Fibroblast of lung (primary cell): ENCODE measurements around the gene BLID. TPM values are rescaled to one million over a fixed set of nuclear protein-coding genes. Genes with fewer than 3 reads are reported as not detected.

Experiments
- DNase-seq, 2 donors: peaks; one replicate each; pipeline versions ENCODE4 v3.0.0 to v3.0.0-alpha.2; 2010; ENCODE audit warnings: low read depth in 2 of 2
- H2AFZ ChIP-seq: 2 replicates; pipeline ENCODE4 v1.5.1; 2012; ENCODE audit warnings: low read length, control low read depth, inconsistent platforms
- H3K27ac ChIP-seq: 2 replicates; pipeline ENCODE4 v1.5.1; 2011; ENCODE audit warnings: low read length, control low read depth; ENCODE audit not compliant: insufficient read depth
- H3K27me3 ChIP-seq: 2 replicates; pipeline ENCODE4 v1.5.1; 2011; ENCODE audit warnings: mild to moderate bottlenecking, low read length; ENCODE audit not compliant: control insufficient read depth, insufficient read depth
- H3K36me3 ChIP-seq: 2 replicates; pipeline ENCODE4 v1.5.1; 2011; ENCODE audit warnings: low read length; ENCODE audit not compliant: control insufficient read depth, insufficient read depth
- H3K4me1 ChIP-seq: 2 replicates; pipeline ENCODE4 v1.5.1; 2011; ENCODE audit warnings: low read length; ENCODE audit not compliant: control insufficient read depth, insufficient read depth; ENCODE audit errors: extremely low read depth
- H3K4me2 ChIP-seq: 2 replicates; pipeline ENCODE4 v1.5.1; 2011; ENCODE audit warnings: low read length, control low read depth; ENCODE audit not compliant: insufficient read depth; ENCODE audit errors: extremely low read depth
- H3K4me3 ChIP-seq, 4 experiments: fragments of 200-600 bp in 1 of 4; sonication (generic) in 1 of 4; replicated peaks in 1 of 4; 2 replicates each; pipeline ENCODE4 v1.5.1; 2011 to 2016; ENCODE audit warnings: low read length in 4 of 4, low read depth in 3 of 4, mild to moderate bottlenecking in 3 of 4, control low read depth in 2 of 4, inconsistent platforms in 1 of 4, mixed read lengths in 1 of 4; ENCODE audit not compliant: insufficient read depth in 1 of 4; ENCODE audit errors: control extremely low read depth in 1 of 4
- H3K79me2 ChIP-seq: 2 replicates; pipeline ENCODE4 v1.5.1; 2012; ENCODE audit warnings: mild to moderate bottlenecking, low read length, inconsistent platforms; ENCODE audit not compliant: control insufficient read depth, insufficient read depth
- H3K9ac ChIP-seq: 2 replicates; pipeline ENCODE4 v1.5.1; 2011; ENCODE audit warnings: mild to moderate bottlenecking, low read length, control low read depth; ENCODE audit not compliant: insufficient read depth
- H3K9me3 ChIP-seq: 2 replicates; pipeline ENCODE4 v1.5.1; 2012; ENCODE audit warnings: low read depth, low read length; ENCODE audit not compliant: control insufficient read depth, insufficient read depth
- H4K20me1 ChIP-seq: 2 replicates; pipeline ENCODE4 v1.5.1; 2011; ENCODE audit warnings: low read length; ENCODE audit not compliant: control insufficient read depth, insufficient read depth; ENCODE audit errors: extremely low read depth
- CTCF ChIP-seq, 2 donors: IDR thresholded peaks in 1 of 2; conservative IDR thresholded peaks in 1 of 2; 1 replicate in 1 of 2; 2 replicates in 1 of 2; pipeline ENCODE4 v1.5.1; 2011 to 2012; ENCODE audit warnings: low read length in 2 of 2, control low read depth in 1 of 2, inconsistent platforms in 1 of 2, low read depth in 1 of 2, mild to moderate bottlenecking in 1 of 2
- EZH2 ChIP-seq: IDR thresholded peaks from 2 replicates; pipeline ENCODE4 v1.5.1; 2012; ENCODE audit warnings: low read length, control low read depth, mild to moderate bottlenecking; ENCODE audit errors: missing control alignments
- polyA plus RNA-seq, 2 donors: library from polyadenylated mRNA; depleted of rRNA in 1 of 2; stranded (reverse) in 1 of 2; unstranded in 1 of 2; fragments of >200 nt; gene quantifications; 2 replicates each; pipeline ENCODE4 v1.2.1, GENCODE V29; 2011 to 2012; ENCODE audit warnings: missing spikeins in 1 of 2
- total RNA-seq: library from RNA; depleted of rRNA; stranded (reverse); fragments of >200 nt; gene quantifications from 2 replicates; pipeline ENCODE4 v1.2.1, GENCODE V29; 2014

BLID gene
- total and polyA plus RNA-seq, 2 donors (not counting 1 experiment from before 2014, with no cell fraction given) = 0.32 to 7.9 TPM

- Histone ChIP-seq H3K9me3 (no peaks in the 10 kb centered on the region), H3K9ac (no peak overlapping the region), H4K20me1 (no peaks in the 10 kb centered on the region), H3K36me3 (peaks cover 9% of the 10 kb centered on the region), H3K4me3 (no peak overlapping the region), H3K4me2 (no peak overlapping the region), H3K27me3 (no peaks in the 10 kb centered on the region), H3K79me2 (peaks cover 98% of the 10 kb centered on the region), H3K4me1 (peaks cover 21% of the 10 kb centered on the region), H3K27ac (peak overlapping the region; percentile 21), H2AFZ (no peak overlapping the region)
- DNase-seq = peak in 1 of 2 donors; percentile 83
- TF ChIP-seq EZH2 = no peak
- no peak for TF ChIP-seq CTCF (conservative IDR thresholded peaks at IDR 0.05 in 1 of 2, IDR thresholded peaks at IDR 0.05 in 1 of 2; ENCODE audit: low read depth in 1 of 2, low read length in 2 of 2)
Observed at GRCh38 chr11:122146475-122146874, 30.5 kb upstream of the BLID start.

- peak in 1 of 2 donors; percentile 73 for DNase-seq
- Histone ChIP-seq H3K4me2 (no peak overlapping the region), H3K27ac (peak overlapping the region; percentile 16), H3K9me3 (no peaks in the 10 kb centered on the region), H2AFZ (no peak overlapping the region), H3K36me3 (peaks cover 9% of the 10 kb centered on the region), H3K27me3 (no peaks in the 10 kb centered on the region), H3K4me1 (peaks cover 27% of the 10 kb centered on the region), H3K9ac (no peak overlapping the region), H3K4me3 (no peak overlapping the region), H3K79me2 (peaks cover 98% of the 10 kb centered on the region), H4K20me1 (no peaks in the 10 kb centered on the region)
- TF ChIP-seq EZH2 = no peak
- TF ChIP-seq CTCF (conservative IDR thresholded peaks at IDR 0.05 in 1 of 2, IDR thresholded peaks at IDR 0.05 in 1 of 2; ENCODE audit: low read depth in 1 of 2, low read length in 2 of 2) = no peak
Observed at GRCh38 chr11:122145715-122146274, 29.8 kb upstream of the BLID start.

DNA sequence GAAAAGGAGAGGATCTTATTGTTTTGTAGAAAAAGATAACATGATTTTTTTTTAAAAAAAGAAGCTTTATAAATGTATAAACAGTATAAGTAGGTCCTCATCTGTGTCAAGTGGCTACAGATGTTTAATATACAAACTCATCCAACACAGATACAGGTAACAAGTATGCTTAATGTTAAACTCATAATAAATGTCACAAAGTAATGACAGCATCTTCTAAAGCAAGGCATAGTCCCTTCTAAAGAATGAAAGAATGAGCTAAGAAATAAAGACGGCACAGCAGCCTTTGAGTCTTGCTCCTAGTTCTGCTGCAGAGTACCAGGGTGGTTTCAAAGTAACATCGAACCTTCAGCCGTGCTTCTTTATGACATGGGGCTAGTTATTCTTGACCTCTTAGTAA is 28.7 kb upstream of the BLID start:
- Histone ChIP-seq H3K27ac (no peak overlapping the region), H3K9me3 (no peaks in the 10 kb centered on the region), H3K27me3 (no peaks in the 10 kb centered on the region), H2AFZ (no peak overlapping the region), H3K36me3 (peaks cover 9% of the 10 kb centered on the region), H3K9ac (no peak overlapping the region), H4K20me1 (no peaks in the 10 kb centered on the region), H3K4me1 (peaks cover 32% of the 10 kb centered on the region), H3K4me3 (no peak overlapping the region), H3K4me2 (peak overlapping the region; percentile 15), H3K79me2 (peaks cover 94% of the 10 kb centered on the region)
- no peak for TF ChIP-seq CTCF (conservative IDR thresholded peaks at IDR 0.05 in 1 of 2, IDR thresholded peaks at IDR 0.05 in 1 of 2; ENCODE audit: low read depth in 1 of 2, low read length in 2 of 2)
- no peak for TF ChIP-seq EZH2
- DNase-seq = no peak
